NCI-H460 (cell line): ENCODE data around the gene NHSL1. TPM values are rescaled to one million over a fixed set of nuclear protein-coding genes. Genes with fewer than 3 reads are reported as not detected.

Experiments used
- DNase-seq: peaks from one replicate; pipeline ENCODE4 v3.0.0-alpha.2; 2016; ENCODE audit warnings: low read depth; ENCODE audit errors: extremely low read depth
- polyA plus RNA-seq: library from polyadenylated mRNA; depleted of rRNA; stranded (reverse); fragments of >200 nt; gene quantifications from 2 replicates; pipeline ENCODE4 v1.2.3, GENCODE V29; 2014; cell fraction: nucleus; rRNA removed
- total RNA-seq: library from RNA; depleted of rRNA; stranded (reverse); fragments of >200 nt; shearing (Covaris generic); gene quantifications from 2 replicates; pipeline ENCODE4 v1.2.3, GENCODE V29; 2014; rRNA removed

NHSL1 gene
- 24.5 and 25.2 TPM in 2 replicates for total RNA-seq
- 9.1 and 9.2 TPM in 2 replicates for polyA plus RNA-seq

- DNase-seq, result peak; percentile 64
These were observed at the start of gene NHSL1 for GRCh38 chr6:138499303-138500018. NHSL1 (minus strand) TSS chr6:138499494; CDS start chr6:138499290, 204 bp downstream.

GRCh38 chr6:138546733-138547185 is 47.5 kb upstream of the NHSL1 start:
- peak; percentile 23 for DNase-seq

DNA sequence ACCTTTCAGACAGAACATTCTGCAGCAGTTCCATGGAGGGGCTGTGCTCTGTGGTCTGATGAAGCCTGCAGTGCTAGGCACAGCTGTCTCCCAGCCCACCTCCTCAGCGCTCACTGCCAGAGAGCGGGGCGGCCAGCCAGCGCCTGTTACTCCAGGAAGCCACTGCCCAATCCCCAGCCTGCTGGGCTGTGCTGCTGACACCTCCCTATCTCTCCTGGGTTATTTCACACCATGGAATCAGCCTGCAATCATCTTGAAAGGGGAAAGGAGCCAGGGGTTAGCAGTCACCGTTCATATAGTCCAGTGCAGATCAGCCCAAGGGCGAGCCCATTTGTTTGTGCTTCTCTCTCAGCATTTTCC is 46.3 kb upstream of the NHSL1 start:
- peak; percentile 55 for DNase-seq

DNA sequence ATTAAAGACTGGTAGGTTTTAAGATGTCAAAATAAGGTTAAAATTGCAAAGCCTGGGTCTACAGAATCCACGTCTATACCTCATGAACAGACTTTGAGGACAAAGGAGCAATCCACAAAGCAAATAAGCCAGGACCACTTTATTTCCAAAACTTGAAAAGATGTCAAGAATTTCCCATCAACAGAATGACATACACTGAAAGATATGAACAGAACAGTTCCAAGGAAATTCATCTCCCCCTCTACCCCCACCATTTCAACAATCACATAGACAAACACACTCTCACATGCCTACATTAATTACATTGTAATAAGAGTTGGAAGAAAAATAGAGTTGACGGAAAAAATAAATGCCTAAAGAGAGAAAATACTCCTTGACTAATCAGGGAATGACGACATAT is 45.2 kb upstream of the NHSL1 start:
- DNase-seq, result no peak

- DNase-seq, result no peak
These were observed 44.4 kb upstream of the NHSL1 start for GRCh38 chr6:138543657-138544056.

- no peak for DNase-seq
These were observed 42.7 kb upstream of the NHSL1 start for GRCh38 chr6:138541823-138542481.

GRCh38 chr6:138540468-138540867 is 41.2 kb upstream of the NHSL1 start:
- DNase-seq, result no peak

DNA sequence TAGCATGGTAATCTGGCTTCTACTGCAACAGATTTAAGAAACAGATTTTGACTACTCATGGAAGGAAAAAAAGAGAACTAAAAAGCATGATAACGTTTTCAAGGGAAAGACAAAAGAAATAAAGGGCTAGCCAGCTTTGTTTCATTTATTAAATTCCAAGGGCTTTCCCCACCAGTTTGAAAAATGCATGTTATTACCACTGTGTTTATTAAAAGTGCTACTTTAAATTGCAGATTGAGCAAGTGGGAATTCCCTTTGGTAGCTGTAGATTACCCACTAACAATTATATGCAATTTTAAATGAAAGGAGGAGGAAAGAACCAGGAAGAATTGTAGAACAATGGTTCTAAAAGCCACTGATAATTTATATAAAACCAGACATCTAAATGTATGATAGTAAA is 40.6 kb upstream of the NHSL1 start:
- DNase-seq, result no peak

DNA sequence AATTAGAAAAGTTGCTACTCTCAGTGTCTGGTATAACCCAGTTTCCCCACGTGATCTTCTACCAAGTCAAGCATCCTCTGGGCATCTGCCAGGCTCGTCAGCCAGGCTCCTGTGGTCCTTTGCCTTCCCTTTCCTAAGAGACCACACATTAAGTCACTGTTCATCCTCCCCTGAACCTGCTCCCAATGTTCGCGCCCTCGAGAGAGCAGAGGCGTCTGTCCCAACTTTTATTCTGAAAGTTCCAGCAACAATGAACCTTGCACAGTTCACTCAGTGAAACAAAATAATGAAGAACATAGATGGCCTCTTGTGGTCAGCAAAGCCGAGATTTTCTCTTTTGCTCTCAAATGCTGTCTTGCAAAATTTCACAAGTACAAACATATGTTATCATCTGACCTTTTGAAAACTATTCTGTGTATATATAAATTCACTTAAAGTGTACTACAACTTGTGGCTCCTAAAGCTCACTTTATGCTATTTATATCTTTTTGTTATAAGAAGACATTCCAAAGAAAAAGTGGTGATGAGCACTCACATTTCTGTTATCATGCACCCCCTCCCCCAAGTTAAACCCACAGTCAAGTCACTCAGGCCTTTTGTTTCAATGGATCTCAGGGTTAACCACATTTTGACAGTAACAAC is 39.2 kb upstream of the NHSL1 start:
- no peak for DNase-seq

DNA sequence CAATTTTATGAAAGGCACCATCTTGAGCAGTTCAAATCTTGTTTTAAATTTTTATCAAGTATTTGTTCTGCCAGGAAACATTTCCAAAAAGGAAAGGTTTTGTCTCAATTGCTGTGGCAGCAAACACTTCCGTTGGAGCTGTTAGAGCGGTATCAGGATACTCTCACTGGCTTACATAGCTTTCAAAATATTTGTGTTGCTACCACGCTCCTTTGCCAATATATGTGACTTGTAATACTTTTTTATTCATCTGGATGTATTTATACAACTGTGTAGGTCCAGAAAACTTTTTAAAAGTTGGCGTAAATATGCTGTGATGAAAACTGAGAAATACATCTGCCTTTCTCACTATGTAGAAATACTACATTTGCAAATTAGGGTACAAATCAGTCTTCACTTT is 37.8 kb upstream of the NHSL1 start:
- no peak for DNase-seq

DNA sequence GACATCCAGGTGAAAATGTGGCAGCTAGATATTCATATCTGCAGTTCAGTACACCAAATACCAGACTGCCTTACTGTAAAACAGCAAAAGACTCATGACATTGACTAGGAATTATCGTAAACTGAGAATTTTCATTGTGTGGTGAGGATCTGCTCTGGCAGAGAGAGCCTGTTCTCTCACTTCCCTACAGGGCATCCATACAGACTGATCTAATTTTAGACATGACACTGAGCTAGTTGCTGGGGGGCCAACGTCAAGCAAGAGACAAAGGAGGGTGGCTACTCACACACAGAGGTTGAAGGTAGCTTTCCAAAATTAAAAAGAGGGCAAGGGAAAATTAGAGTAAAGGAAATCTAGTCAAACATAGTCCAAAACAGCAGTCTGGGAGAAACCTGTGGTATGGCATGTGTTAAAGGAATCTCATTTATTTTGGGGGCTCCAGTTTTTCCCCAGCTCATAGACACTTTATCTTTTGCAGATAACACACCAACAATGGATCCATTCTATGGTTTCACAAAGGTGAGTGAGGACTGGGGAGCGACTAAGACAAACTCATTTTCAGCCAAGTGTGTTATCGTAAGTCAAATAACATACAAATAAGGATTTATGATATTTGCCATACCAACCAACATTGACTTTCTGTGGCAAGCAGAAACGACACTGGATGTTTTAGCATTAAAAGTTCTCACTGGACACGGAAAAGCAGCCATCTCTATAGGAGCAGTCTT is 36.6 kb upstream of the NHSL1 start:
- DNase-seq, result no peak

- no peak for DNase-seq
These were observed 34.4 kb upstream of the NHSL1 start for GRCh38 chr6:138533667-138534066.

DNA sequence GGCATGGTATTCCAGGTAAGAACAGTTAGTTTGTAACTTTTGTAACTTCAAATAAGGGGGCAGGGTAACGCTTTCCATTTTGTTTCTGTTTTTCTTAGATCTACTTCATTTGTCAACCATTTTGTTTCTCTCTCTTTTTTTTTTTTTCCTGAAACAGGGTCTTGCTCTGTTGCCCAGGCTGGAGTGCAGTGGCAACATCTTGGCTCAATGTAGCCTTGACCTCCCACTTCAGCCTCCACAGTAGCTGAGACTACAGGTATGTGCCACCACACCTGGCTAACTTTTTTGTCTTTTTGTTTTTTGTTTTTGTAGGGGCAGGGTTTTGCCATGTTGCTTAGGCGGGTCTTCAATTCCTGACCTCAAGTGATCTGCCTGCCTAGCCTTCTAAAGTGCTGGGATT is 32.1 kb upstream of the NHSL1 start:
- no peak for DNase-seq

GRCh38 chr6:138529478-138529877 is 30.2 kb upstream of the NHSL1 start:
- no peak for DNase-seq

DNA sequence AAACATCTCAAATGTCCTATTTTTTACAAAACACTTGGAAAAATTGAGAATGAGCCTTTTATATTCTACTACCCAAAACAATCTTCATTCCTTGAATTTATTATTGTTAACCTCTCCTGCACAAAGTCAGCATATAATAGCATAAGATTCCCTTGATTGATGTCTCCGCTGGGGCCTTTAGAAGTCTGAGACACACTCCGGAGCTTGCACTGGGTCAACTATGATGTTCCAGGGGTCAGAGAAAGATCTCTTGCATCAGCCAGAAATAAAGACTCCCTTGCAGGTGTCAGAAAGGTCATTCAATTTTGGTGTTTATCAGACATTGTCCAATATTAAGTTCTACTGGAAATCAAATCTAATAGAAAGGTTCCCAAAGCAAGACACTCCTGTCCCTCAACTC is 29.7 kb upstream of the NHSL1 start:
- no peak for DNase-seq

DNA sequence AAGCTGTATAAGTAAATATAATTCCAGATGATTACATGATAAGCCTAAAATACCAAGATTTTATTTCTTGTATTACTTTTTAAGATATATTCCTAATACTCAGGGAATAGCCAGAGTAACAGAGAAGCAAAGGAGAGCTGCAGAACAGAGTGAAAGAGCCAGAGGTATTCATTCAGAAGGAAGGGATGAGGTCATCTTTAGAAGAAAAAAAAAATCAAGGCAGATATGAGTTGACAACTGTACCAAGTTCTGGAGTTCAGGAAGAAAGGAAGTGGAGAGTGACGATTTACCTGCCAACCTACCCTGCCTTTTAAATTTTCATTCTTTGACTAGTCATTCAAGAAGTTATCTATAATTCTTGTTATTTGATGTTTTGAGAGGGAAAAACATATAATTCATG is 28.8 kb upstream of the NHSL1 start:
- no peak for DNase-seq

- DNase-seq, result no peak
These were observed 28.3 kb upstream of the NHSL1 start for GRCh38 chr6:138527411-138528088.

GRCh38 chr6:138526822-138527235 is 27.5 kb upstream of the NHSL1 start:
- DNase-seq, result no peak

- DNase-seq, result no peak
These were observed 26.1 kb upstream of the NHSL1 start for GRCh38 chr6:138525355-138525754.

DNA sequence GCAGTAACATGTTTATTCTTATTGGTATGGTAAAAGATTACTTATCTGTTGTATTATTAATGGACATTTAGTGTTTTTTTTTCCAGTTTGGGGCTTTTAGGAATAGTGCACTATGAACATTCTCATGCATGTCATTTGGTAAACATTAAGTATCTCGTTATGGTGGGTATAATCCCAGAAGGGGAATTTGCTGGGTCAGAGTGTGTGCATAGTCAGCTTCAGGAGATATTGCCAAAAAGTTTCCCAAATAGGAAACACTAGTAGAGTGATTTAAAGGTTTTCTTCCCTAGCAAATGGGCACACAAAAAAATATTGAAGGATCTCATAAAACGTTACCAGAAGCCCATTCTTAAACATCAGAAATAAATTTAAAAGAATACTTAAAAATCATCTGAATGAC is 25.2 kb upstream of the NHSL1 start:
- no peak for DNase-seq
